H1 (cell line): ENCODE results near the gene OPALIN.

Experiments
- CREB1 ChIP-seq: IDR thresholded peaks from 2 replicates; pipeline ENCODE4 v1.6.1; 2012; ENCODE audit warnings: inconsistent platforms
- CTCF ChIP-seq, 3 experiments: IDR thresholded peaks; 1 replicate in 2 of 3; 2 replicates in 1 of 3; pipeline versions ENCODE4 v1.5.1 to v1.6.1; 2011; ENCODE audit warnings: low read length in 3 of 3, mild to moderate bottlenecking in 3 of 3, inconsistent platforms in 2 of 3, low read depth in 1 of 3, moderate library complexity in 1 of 3; ENCODE audit not compliant: insufficient read depth in 1 of 3; ENCODE audit errors: control extremely low read depth in 1 of 3
- EP300 ChIP-seq, 2 experiments: IDR thresholded peaks; 1 replicate in 1 of 2; 2 replicates in 1 of 2; pipeline ENCODE4 v1.6.1; 2011 to 2012; ENCODE audit warnings: low read depth in 2 of 2, low read length in 2 of 2, mild to moderate bottlenecking in 2 of 2, borderline replicate concordance in 1 of 2, inconsistent platforms in 1 of 2, moderate library complexity in 1 of 2
- EZH2 ChIP-seq: fragments of 200-600 bp; sonication (generic); IDR thresholded peaks from 2 replicates; pipeline ENCODE4 v1.7.1; 2012; ENCODE audit warnings: low read depth, mild to moderate bottlenecking, moderate library complexity, low read length, inconsistent platforms; ENCODE audit not compliant: severe bottlenecking
- FOSL1 ChIP-seq: IDR thresholded peaks from 2 replicates; pipeline ENCODE4 v1.6.1; 2011; ENCODE audit warnings: mild to moderate bottlenecking, low read depth, low read length, moderate library complexity; ENCODE audit not compliant: insufficient read depth
- JUND ChIP-seq: IDR thresholded peaks from 2 replicates; pipeline ENCODE4 v1.6.1; 2011; ENCODE audit warnings: mild to moderate bottlenecking, improper control_type of control experiment, low read length
- SIN3A ChIP-seq, 2 experiments: IDR thresholded peaks in 1 of 2; conservative IDR thresholded peaks in 1 of 2; 2 replicates each; pipeline ENCODE4 v1.6.1; 2011 to 2012; ENCODE audit warnings: low read length in 2 of 2, improper control_type of control experiment in 1 of 2, low read depth in 1 of 2, mild to moderate bottlenecking in 1 of 2
- SUZ12 ChIP-seq: fragments of 200-600 bp; sonication (generic); IDR thresholded peaks from 2 replicates; pipeline ENCODE4 v1.6.1; 2012; ENCODE audit warnings: mild to moderate bottlenecking, inconsistent platforms, low read length, moderate library complexity, mixed read lengths
- TAF1 ChIP-seq: IDR thresholded peaks from 2 replicates; pipeline ENCODE4 v1.6.1; 2011; ENCODE audit warnings: mild to moderate bottlenecking, low read depth, low read length
- YY1 ChIP-seq: IDR thresholded peaks from 2 replicates; pipeline ENCODE4 v1.6.1; 2011; ENCODE audit warnings: low read depth, mild to moderate bottlenecking, low read length

GRCh38 chr10:96357038-96357620 lies 1.7 kb downstream of the OPALIN start:
- no peak for TF ChIP-seq CTCF (IDR thresholded peaks at IDR 0.05; ENCODE audit: control extremely low read depth in 1 of 3, insufficient read depth in 1 of 3, low read depth in 1 of 3, low read length in 3 of 3)
- TF ChIP-seq SUZ12, result no peak
- TF ChIP-seq FOSL1, result no peak
- TF ChIP-seq YY1, result no peak
- TF ChIP-seq TAF1, result no peak
- no peak for TF ChIP-seq EP300 (IDR thresholded peaks at IDR 0.05; ENCODE audit: borderline replicate concordance in 1 of 2, low read depth in 2 of 2, low read length in 2 of 2)
- TF ChIP-seq JUND, result no peak
- no peak for TF ChIP-seq SIN3A (conservative IDR thresholded peaks at IDR 0.05 in 1 of 2, IDR thresholded peaks at IDR 0.05 in 1 of 2; ENCODE audit: low read depth in 1 of 2, low read length in 2 of 2)
- TF ChIP-seq CREB1, result no peak
- no peak for TF ChIP-seq EZH2
